Measurements from ENCODE around the gene AMIGO3. TPM values are rescaled to one million over a fixed set of nuclear protein-coding genes. Genes with fewer than 3 reads are reported as not detected.

The AMIGO3 gene
- total RNA-seq, 1 donor from 2014 or later = not detected

DNA sequence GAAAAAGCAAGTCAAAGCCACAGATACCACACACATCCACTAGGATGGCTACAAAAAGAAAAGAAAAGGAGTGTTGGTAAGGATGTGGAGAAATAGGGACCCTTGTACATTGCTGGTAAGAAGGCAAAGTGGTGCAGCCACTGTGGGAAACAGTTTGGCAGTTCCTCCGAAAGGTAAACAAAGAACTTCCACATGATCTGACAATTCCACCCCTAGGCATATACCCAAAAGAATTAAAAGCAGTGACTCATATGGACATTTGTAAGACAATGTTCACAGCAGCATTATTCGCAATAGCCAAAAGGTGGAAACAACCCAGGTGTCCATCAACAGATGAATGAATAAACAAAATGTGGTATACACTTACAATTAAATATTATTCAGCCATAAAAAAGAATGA is 26.5 kb upstream of the AMIGO3 start:
- no peak overlapping the region for H3K4me3 ChIP-seq (ENCODE audit: low read depth, low read length)
- peaks cover 7% of the 10 kb centered on the region for H3K36me3 ChIP-seq (ENCODE audit: control insufficient read depth, insufficient read depth, low read length)
- FAIRE-seq = no peak
- TF ChIP-seq, protein P1, sequence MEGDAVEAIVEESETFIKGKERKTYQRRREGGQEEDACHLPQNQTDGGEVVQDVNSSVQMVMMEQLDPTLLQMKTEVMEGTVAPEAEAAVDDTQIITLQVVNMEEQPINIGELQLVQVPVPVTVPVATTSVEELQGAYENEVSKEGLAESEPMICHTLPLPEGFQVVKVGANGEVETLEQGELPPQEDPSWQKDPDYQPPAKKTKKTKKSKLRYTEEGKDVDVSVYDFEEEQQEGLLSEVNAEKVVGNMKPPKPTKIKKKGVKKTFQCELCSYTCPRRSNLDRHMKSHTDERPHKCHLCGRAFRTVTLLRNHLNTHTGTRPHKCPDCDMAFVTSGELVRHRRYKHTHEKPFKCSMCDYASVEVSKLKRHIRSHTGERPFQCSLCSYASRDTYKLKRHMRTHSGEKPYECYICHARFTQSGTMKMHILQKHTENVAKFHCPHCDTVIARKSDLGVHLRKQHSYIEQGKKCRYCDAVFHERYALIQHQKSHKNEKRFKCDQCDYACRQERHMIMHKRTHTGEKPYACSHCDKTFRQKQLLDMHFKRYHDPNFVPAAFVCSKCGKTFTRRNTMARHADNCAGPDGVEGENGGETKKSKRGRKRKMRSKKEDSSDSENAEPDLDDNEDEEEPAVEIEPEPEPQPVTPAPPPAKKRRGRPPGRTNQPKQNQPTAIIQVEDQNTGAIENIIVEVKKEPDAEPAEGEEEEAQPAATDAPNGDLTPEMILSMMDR (IDR thresholded peaks at IDR 0.05; ENCODE audit: insufficient read depth, low read length, severe bottlenecking) = no peak
- no peaks in the 10 kb centered on the region for H3K27me3 ChIP-seq (ENCODE audit: control insufficient read depth, insufficient read depth, low read length)
- peak; percentile 93 for DNase-seq (ENCODE audit: low read depth)

DNA sequence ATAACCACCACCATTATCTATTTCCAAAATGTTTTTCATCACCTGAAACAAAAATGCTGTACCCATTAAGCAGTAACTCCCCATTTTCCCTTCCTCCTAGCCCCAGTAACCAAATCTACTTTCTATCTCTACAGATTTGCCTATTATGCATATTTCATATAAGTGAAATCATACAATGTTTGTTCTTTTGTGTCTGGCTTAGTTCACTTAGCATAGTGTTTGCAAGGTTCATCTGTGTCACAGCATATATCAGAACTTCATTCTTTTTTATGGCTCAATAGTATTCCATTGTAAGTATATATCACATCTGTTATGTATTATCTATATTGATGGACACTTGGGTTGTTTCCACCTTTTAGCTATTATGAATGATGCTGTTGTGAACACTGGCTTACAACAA is 20.9 kb upstream of the AMIGO3 start:
- DNase-seq (ENCODE audit: low read depth) = no peak
- no peaks in the 10 kb centered on the region for H3K27me3 ChIP-seq (ENCODE audit: control insufficient read depth, insufficient read depth, low read length)
- H3K36me3 ChIP-seq (ENCODE audit: control insufficient read depth, insufficient read depth, low read length) = peaks cover 11% of the 10 kb centered on the region
- TF ChIP-seq, protein P1 (IDR thresholded peaks at IDR 0.05; ENCODE audit: insufficient read depth, low read length, severe bottlenecking) = no peak
- no peak overlapping the region for H3K4me3 ChIP-seq (ENCODE audit: low read depth, low read length)
- FAIRE-seq = no peak

DNA sequence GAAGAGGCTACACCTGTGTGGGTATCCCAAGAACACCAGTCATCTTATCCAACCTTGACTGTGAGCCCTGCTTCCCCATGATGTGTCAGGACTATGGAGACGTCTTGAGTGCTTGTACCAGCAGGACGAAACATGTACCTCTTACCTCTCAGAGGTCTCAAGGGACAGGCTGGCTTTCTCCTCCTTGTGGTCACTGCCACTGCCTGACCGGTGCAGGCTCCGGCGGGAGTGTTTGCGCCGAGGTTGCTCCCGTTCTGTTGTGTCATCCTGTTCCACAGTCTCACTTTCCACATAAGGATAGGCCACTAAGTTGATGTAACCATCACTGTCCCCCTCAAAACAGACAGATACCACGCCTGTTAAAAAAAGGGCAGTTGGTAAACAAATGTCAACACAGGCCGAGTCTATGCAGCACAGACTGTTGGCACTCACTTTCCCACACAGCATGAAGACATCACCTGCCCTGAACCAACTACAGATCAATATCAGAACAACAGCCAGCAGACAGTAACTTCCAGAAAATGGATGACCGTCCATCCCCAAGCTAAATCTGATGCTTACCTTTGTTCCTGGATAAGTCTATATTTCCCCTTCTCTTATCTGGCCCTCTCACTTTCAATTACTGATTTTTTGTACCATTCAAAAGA is 18.7 kb upstream of the AMIGO3 start:
- peak; percentile 50 for FAIRE-seq
- Histone ChIP-seq H3K36me3 (ENCODE audit: control insufficient read depth, insufficient read depth, low read length) (peaks cover 15% of the 10 kb centered on the region), H3K4me3 (ENCODE audit: low read depth, low read length) (no peak overlapping the region), H3K27me3 (ENCODE audit: control insufficient read depth, insufficient read depth, low read length) (no peaks in the 10 kb centered on the region)
- DNase-seq (ENCODE audit: low read depth) = no peak
- TF ChIP-seq, protein P1 (IDR thresholded peaks at IDR 0.05; ENCODE audit: insufficient read depth, low read length, severe bottlenecking) = no peak

DNA sequence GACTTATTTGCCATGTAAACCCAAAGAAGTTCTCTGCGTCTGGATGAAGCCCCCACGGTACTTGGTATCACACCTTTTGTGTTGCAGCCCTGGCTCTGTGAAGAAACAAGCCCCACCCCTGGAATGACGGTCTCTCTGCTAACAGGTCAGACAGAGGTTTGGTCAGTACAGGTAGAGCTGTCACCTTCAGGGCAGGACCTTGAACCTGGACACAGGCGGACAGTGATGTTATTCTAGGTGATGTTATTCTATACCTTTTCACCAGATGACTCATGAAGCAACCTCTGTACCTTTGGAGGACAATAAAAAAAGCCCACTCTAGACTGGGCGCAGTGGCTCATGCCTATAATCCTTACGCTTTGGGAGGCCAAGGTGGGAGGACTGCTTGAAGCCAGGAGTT is 15.3 kb upstream of the AMIGO3 start:
- H3K4me3 ChIP-seq (ENCODE audit: low read depth, low read length) = no peak overlapping the region
- DNase-seq (ENCODE audit: low read depth) = no peak
- no peaks in the 10 kb centered on the region for H3K27me3 ChIP-seq (ENCODE audit: control insufficient read depth, insufficient read depth, low read length)
- TF ChIP-seq, protein P1 (IDR thresholded peaks at IDR 0.05; ENCODE audit: insufficient read depth, low read length, severe bottlenecking) = no peak
- FAIRE-seq = no peak
- peaks cover 22% of the 10 kb centered on the region for H3K36me3 ChIP-seq (ENCODE audit: control insufficient read depth, insufficient read depth, low read length)

DNA sequence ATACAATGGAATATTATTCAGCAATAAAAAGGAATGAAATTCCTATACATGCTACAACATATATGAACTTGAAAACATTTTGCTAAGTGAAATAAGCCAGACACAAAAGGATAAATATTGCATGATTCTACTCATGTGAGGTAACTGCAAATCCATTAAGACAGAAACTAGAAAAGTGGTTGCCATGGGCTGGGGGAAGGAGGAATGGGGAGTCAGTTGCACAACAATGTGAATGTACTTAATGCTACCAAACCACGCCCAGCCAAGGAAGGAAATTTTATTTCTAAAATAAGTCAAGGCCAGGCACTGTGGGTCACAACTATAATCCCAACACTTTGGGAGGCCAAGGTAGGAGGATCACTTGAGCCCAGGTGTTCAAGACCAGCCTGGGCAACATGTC is 14.1 kb upstream of the AMIGO3 start:
- TF ChIP-seq, protein P1 (IDR thresholded peaks at IDR 0.05; ENCODE audit: insufficient read depth, low read length, severe bottlenecking) = no peak
- Histone ChIP-seq H3K27me3 (ENCODE audit: control insufficient read depth, insufficient read depth, low read length) (no peaks in the 10 kb centered on the region), H3K4me3 (ENCODE audit: low read depth, low read length) (no peak overlapping the region), H3K36me3 (ENCODE audit: control insufficient read depth, insufficient read depth, low read length) (peaks cover 22% of the 10 kb centered on the region)
- FAIRE-seq = no peak
- no peak for DNase-seq (ENCODE audit: low read depth)

DNA sequence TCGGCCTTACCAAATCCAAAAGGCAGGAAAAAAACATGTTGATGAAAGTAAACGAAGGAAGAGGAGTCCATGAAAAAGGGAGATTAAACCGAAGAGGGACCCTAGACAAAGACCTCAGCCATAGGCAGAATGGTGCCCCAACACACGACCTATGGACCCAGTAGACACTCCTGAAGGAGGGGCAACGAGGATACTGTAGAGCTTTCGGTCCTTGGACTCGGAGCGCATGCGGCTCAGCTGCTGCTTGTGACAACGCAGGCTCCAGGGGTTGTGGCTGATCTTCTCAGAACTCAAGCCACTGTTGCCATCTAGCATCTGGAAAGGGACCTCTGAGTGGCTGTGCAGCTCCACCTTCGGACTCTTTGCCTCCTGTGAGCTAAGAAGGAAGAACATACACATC is 13.1 kb upstream of the AMIGO3 start:
- FAIRE-seq (no peak), DNase-seq (ENCODE audit: low read depth) (no peak)
- no peaks in the 10 kb centered on the region for H3K27me3 ChIP-seq (ENCODE audit: control insufficient read depth, insufficient read depth, low read length)
- peaks cover 15% of the 10 kb centered on the region for H3K36me3 ChIP-seq (ENCODE audit: control insufficient read depth, insufficient read depth, low read length)
- H3K4me3 ChIP-seq (ENCODE audit: low read depth, low read length) = no peak overlapping the region
- TF ChIP-seq, protein P1 (IDR thresholded peaks at IDR 0.05; ENCODE audit: insufficient read depth, low read length, severe bottlenecking) = no peak

Data from bronchial epithelial cell (primary cell).